ENCODE measurements around the gene SLC46A3. TPM values are rescaled to one million over a fixed set of nuclear protein-coding genes. Genes with fewer than 3 reads are reported as not detected.

The SLC46A3 gene
- polyA plus RNA-seq, 1 donor from 2014 or later, result 7.4 TPM

DNA sequence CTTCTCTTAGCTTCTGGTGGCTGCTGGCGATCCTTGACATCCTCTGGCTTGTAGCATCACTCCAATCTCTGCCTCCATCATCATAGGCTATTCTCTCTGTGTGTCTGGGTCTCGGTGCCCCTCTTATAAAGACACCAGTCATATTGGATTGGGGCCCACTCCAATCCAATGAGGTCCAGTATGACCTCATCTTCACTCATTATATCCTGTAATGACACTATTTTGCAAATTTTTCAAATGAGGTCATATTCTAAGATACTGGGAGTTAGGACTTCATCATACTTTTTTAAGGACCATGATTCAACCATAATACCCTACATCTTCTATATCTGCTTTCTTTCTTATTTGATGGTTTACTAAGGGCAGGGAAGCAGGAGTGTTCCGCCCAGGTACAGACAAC, 12.0 kb upstream of the SLC46A3 start:
- Histone ChIP-seq H3K4me2 (ENCODE audit: low read length) (no peak overlapping the region), H3K79me2 (replicated peaks; ENCODE audit: insufficient read depth, low read length) (no peaks in the 10 kb centered on the region), H4K20me1 (ENCODE audit: insufficient read depth) (no peaks in the 10 kb centered on the region), H3K36me3 (ENCODE audit: insufficient read depth, low read length) (no peaks in the 10 kb centered on the region), H3K9ac (ENCODE audit: low read length) (no peak overlapping the region), H3K9me3 (ENCODE audit: low read length) (no peaks in the 10 kb centered on the region), H3F3A (ENCODE audit: insufficient read depth, low read length, poor library complexity, severe bottlenecking) (no peaks in the 10 kb centered on the region), H3K27me3 (ENCODE audit: insufficient read depth, low read depth, low read length) (no peaks in the 10 kb centered on the region), H3K27ac (ENCODE audit: low read length) (no peak overlapping the region), H3K9me2 (ENCODE audit: insufficient read depth, low read length) (no peaks in the 10 kb centered on the region), H3K4me3 (ENCODE audit: low read length) (no peak overlapping the region), H2AFZ (ENCODE audit: low read depth, low read length) (no peak overlapping the region)
- no peak for TF ChIP-seq SMC3 (conservative IDR thresholded peaks at IDR 0.05; ENCODE audit: poor library complexity)
- no peak for TF ChIP-seq EZH2 (IDR thresholded peaks at IDR 0.05; ENCODE audit: borderline replicate concordance, insufficient read depth, low read length, poor library complexity, severe bottlenecking)
- no peak for TF ChIP-seq RAD21 (conservative IDR thresholded peaks at IDR 0.05)
- no peak for TF ChIP-seq TAF1 (IDR thresholded peaks at IDR 0.05; ENCODE audit: low read depth)
- TF ChIP-seq, protein P1, sequence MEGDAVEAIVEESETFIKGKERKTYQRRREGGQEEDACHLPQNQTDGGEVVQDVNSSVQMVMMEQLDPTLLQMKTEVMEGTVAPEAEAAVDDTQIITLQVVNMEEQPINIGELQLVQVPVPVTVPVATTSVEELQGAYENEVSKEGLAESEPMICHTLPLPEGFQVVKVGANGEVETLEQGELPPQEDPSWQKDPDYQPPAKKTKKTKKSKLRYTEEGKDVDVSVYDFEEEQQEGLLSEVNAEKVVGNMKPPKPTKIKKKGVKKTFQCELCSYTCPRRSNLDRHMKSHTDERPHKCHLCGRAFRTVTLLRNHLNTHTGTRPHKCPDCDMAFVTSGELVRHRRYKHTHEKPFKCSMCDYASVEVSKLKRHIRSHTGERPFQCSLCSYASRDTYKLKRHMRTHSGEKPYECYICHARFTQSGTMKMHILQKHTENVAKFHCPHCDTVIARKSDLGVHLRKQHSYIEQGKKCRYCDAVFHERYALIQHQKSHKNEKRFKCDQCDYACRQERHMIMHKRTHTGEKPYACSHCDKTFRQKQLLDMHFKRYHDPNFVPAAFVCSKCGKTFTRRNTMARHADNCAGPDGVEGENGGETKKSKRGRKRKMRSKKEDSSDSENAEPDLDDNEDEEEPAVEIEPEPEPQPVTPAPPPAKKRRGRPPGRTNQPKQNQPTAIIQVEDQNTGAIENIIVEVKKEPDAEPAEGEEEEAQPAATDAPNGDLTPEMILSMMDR (IDR thresholded peaks at IDR 0.05; ENCODE audit: poor library complexity, severe bottlenecking), result no peak
- no peak for TF ChIP-seq EP300 (conservative IDR thresholded peaks at IDR 0.05; ENCODE audit: poor library complexity, severe bottlenecking)
- no peak for TF ChIP-seq POLR2AphosphoS5 (IDR thresholded peaks at IDR 0.05)
- no peak for TF ChIP-seq REST (IDR thresholded peaks at IDR 0.05; ENCODE audit: borderline replicate concordance)
- no peak for TF ChIP-seq MXI1 (conservative IDR thresholded peaks at IDR 0.05; ENCODE audit: poor library complexity, severe bottlenecking)

GRCh38 chr13:28729541-28729940, 10.8 kb upstream of the SLC46A3 start:
- no peaks in the 10 kb centered on the region for H3K9me2 ChIP-seq (ENCODE audit: insufficient read depth, low read length)
- H3K79me2 ChIP-seq (replicated peaks; ENCODE audit: insufficient read depth, low read length), result no peaks in the 10 kb centered on the region
- H3K9ac ChIP-seq (ENCODE audit: low read length), result no peak overlapping the region
- no peak overlapping the region for H3K4me3 ChIP-seq (ENCODE audit: low read length)
- TF ChIP-seq RAD21 (conservative IDR thresholded peaks at IDR 0.05), result no peak
- TF ChIP-seq EZH2 (IDR thresholded peaks at IDR 0.05; ENCODE audit: borderline replicate concordance, insufficient read depth, low read length, poor library complexity, severe bottlenecking), result no peak
- TF ChIP-seq POLR2AphosphoS5 (IDR thresholded peaks at IDR 0.05), result no peak
- no peak for TF ChIP-seq EP300 (conservative IDR thresholded peaks at IDR 0.05; ENCODE audit: poor library complexity, severe bottlenecking)
- no peak for TF ChIP-seq TAF1 (IDR thresholded peaks at IDR 0.05; ENCODE audit: low read depth)
- TF ChIP-seq, protein P1 (IDR thresholded peaks at IDR 0.05; ENCODE audit: poor library complexity, severe bottlenecking), result no peak
- TF ChIP-seq SMC3 (conservative IDR thresholded peaks at IDR 0.05; ENCODE audit: poor library complexity), result no peak
- TF ChIP-seq MXI1 (conservative IDR thresholded peaks at IDR 0.05; ENCODE audit: poor library complexity, severe bottlenecking), result no peak
- TF ChIP-seq REST (IDR thresholded peaks at IDR 0.05; ENCODE audit: borderline replicate concordance), result no peak
- no peaks in the 10 kb centered on the region for H3F3A ChIP-seq (ENCODE audit: insufficient read depth, low read length, poor library complexity, severe bottlenecking)
- no peaks in the 10 kb centered on the region for H3K36me3 ChIP-seq (ENCODE audit: insufficient read depth, low read length)
- no peaks in the 10 kb centered on the region for H3K27me3 ChIP-seq (ENCODE audit: insufficient read depth, low read depth, low read length)
- no peaks in the 10 kb centered on the region for H4K20me1 ChIP-seq (ENCODE audit: insufficient read depth)
- no peak overlapping the region for H2AFZ ChIP-seq (ENCODE audit: low read depth, low read length)
- no peak overlapping the region for H3K27ac ChIP-seq (ENCODE audit: low read length)
- H3K4me2 ChIP-seq (ENCODE audit: low read length), result no peak overlapping the region
- H3K9me3 ChIP-seq (ENCODE audit: low read length), result no peaks in the 10 kb centered on the region
